ENCODE results near the gene NKPD1.

DNA sequence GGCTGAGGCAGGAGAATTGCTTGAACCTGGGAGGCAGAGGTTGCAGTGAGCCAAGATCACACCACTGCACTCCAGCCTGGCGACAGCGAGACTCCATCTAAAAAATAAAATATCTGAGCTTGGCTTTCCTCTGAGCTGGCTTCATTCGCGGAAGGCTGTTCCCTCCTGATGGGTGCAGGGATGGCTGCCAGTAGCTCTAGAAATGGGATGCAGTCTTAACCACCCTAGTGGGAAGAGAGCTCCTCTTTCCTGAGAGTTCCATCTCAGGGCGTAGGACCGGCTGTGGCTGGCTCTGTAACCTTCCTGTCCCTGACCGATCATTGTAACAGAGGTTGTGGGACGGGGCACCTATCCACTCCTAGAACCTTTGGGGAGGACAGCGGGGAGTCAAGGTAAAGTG, 35.4 kb downstream of the NKPD1 start:
- TF ChIP-seq EZH2 (IDR thresholded peaks at IDR 0.05; ENCODE audit: insufficient read depth, poor library complexity, severe bottlenecking) (no peak), EZH2phosphoT487 (IDR thresholded peaks at IDR 0.05; ENCODE audit: insufficient read depth, low read depth) (no peak)

Measured in GM23248 (cell line).